Mucosa of rectum (tissue), 2 donors: Measurements from ENCODE around the gene KIAA0753.
"Not testable (repeated sequence)": the region's sequence is repeated elsewhere in the genome, so short reads cannot be mapped to it uniquely, and the experiment has no call there.

Experiments
- H3K27ac ChIP-seq, 2 donors: one replicate each; pipeline ENCODE4 v1.7.0; 2013; ENCODE audit warnings: inconsistent platforms in 2 of 2, low read depth in 2 of 2, low read length in 2 of 2
- H3K27me3 ChIP-seq, 2 donors: one replicate each; pipeline ENCODE4 v1.7.0; 2013; ENCODE audit warnings: low read length in 2 of 2; ENCODE audit not compliant: control insufficient read depth in 2 of 2, insufficient read depth in 2 of 2
- H3K36me3 ChIP-seq, 2 donors: one replicate each; pipeline ENCODE4 v1.7.0; 2013; ENCODE audit warnings: low read length in 2 of 2; ENCODE audit not compliant: control insufficient read depth in 2 of 2, insufficient read depth in 2 of 2
- H3K4me1 ChIP-seq, 2 donors: one replicate each; pipeline ENCODE4 v1.7.0; 2013; ENCODE audit warnings: low read length in 2 of 2, mild to moderate bottlenecking in 1 of 2; ENCODE audit not compliant: control insufficient read depth in 2 of 2, insufficient read depth in 2 of 2
- H3K4me3 ChIP-seq, 2 donors: one replicate each; pipeline ENCODE4 v1.7.0; 2013; ENCODE audit warnings: low read length in 2 of 2
- H3K9ac ChIP-seq, 2 donors: one replicate each; pipeline ENCODE4 v1.7.0; 2013; ENCODE audit warnings: low read length in 2 of 2, low read depth in 1 of 2, mild to moderate bottlenecking in 1 of 2
- H3K9me3 ChIP-seq, 2 donors: one replicate each; pipeline ENCODE4 v1.7.0; 2013; ENCODE audit warnings: low read length in 2 of 2; ENCODE audit not compliant: control insufficient read depth in 2 of 2
- donor health status: healthy.
- donor health status: Normal muscosa, but diverticular disease.

KIAA0753 gene

GRCh38 chr17:6658411-6658810 is 17.9 kb upstream of the KIAA0753 start:
- H3K36me3 ChIP-seq, H3K27ac ChIP-seq, H3K9ac ChIP-seq, H3K27me3 ChIP-seq, H3K4me3 ChIP-seq, H3K9me3 ChIP-seq, H3K4me1 ChIP-seq: not testable (repeated sequence)

DNA sequence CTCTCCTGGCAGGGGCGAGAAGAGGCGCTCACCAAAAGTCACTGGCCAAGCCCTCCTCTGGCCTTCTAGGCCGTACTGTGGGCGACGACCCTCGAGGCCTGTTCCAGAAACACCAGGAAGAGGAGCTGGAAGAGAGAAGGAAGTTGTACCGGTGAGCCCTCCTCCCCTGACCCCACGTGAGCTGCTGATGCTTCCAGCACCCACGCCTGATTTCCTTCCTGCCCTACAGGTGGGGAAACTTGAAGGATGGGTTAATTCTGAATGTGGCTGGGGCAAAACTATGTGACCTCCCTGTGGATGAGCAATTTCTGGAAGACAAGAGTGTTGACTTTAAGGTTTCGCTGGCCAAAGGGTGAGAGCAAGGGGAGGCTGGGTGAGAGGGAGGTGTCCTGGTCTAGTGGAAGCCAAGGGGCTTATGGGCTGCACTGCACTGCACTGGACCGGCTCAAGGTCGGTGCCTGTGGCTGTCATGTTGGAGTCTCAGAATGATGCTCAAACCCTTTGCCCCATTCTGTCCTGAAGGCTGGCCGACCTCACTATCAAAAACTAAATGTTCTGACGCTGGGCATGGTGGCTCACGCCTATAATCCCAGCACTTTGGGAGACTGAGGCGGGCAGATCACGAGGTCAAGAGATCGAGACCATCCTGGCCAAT is 17.2 kb upstream of the KIAA0753 start:
- peaks cover 6 to 7% of the 10 kb centered on the region in 2 donors for H3K27me3 ChIP-seq
- H3K9ac ChIP-seq, result no peak overlapping the region
- H3K27ac ChIP-seq, result no peak overlapping the region
- no peaks in the 10 kb centered on the region for H3K36me3 ChIP-seq
- H3K4me1 ChIP-seq, result peaks cover 6 to 7% of the 10 kb centered on the region in 2 donors
- peak overlapping the region; percentile 10 to 42 for H3K4me3 ChIP-seq
- no peaks in the 10 kb centered on the region for H3K9me3 ChIP-seq

GRCh38 chr17:6656797-6657632 is 16.5 kb upstream of the KIAA0753 start:
- H3K27ac ChIP-seq, H3K9ac ChIP-seq, H3K36me3 ChIP-seq, H3K9me3 ChIP-seq, H3K27me3 ChIP-seq: not testable (repeated sequence)
- peak overlapping the region; percentile 23 to 42 for H3K4me3 ChIP-seq
- H3K4me1 ChIP-seq, result peaks cover 12 to 13% of the 10 kb centered on the region in 2 donors

DNA sequence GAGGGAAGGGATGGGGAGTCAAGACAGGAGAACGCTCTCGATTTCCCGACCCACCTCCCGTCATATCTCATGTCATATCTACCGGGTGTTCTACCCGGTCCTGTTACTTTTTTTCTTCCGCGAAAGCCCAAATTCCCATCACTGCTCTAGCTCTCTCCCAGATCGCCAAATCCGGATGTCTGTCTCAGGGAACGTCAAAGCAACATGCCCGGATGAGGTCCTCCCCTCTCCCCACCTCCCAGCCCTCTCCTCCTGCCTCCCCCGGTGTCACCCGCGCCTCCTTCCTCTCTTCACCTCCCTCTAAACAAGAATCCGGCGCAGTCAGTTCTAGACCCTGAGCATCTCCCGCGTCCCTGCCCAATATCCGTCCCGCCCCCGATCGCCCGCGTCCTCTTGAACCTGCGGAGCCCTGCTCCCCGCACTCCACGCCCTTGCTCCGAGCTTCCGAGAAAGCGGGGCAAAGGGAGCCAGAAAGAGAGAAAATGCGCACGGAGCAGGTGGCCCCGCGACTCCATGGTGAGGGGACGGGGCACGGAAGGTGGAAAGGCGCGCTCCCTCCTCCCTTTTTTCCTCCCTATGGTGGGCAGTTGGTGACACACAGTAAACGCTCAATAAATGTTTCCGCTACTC is 15.3 kb upstream of the KIAA0753 start:
- H3K36me3 ChIP-seq, H3K4me3 ChIP-seq, H3K9me3 ChIP-seq, H3K27me3 ChIP-seq, H3K9ac ChIP-seq, H3K27ac ChIP-seq: not testable (repeated sequence)
- peaks cover 16 to 18% of the 10 kb centered on the region in 2 donors for H3K4me1 ChIP-seq

DNA sequence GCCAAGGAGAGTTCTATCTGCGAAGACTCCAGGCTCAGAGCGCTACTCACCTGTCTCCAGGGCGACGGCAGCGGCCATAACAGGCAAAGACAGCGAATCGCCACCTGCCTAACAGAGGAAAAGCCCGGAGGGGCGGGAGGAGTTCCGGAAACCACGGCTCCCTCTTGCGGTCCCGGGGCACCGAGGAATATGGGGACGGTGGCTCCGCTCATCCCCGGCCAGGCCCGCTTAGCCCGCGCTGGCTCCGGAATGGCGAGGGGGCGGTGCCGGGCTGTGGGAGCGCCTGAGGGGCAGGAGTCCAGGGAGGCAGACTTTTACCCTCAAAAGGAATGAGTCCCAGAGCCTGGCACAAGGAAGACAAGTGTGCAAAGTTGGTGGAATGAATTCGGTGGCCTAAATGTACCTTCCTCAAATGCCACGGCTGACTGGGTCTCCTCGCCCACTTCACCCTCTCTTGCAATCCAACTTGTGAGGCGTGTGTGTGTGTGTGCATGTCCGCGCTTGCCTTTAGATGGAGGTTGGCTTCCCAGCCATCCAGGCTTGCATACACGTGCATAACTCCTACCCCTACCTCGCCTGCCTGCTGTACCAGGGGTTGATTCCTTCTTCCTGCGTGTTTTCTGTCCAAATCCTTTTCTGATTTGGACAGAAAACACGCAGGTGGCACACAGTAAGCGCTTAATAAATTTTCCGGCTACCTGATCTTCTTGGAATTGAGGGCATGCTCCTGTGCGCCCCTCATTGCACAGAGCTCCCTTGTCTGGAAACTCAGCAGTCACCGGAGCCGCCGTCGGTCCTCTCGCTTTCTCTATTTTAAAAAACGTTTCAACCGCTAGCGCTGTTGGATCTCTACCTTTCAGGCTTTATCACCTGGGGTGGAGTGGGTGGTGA is 14.6 kb upstream of the KIAA0753 start:
- peaks cover 6 to 7% of the 10 kb centered on the region in 2 donors for H3K27me3 ChIP-seq
- peaks cover 21 to 25% of the 10 kb centered on the region in 2 donors for H3K4me1 ChIP-seq
- no peak overlapping the region for H3K4me3 ChIP-seq

GRCh38 chr17:6651919-6652452 is 11.5 kb upstream of the KIAA0753 start:
- H3K4me3 ChIP-seq, result peak overlapping the region; percentile 93 to 100
- peaks cover 25% of the 10 kb centered on the region in 2 donors for H3K4me1 ChIP-seq
- peak overlapping the region; percentile 92 to 94 for H3K27ac ChIP-seq
- H3K9ac ChIP-seq, result peak overlapping the region; percentile 70 to 90
- peaks cover 5 to 9% of the 10 kb centered on the region in 2 donors for H3K36me3 ChIP-seq
- H3K9me3 ChIP-seq, result no peaks in the 10 kb centered on the region
- H3K27me3 ChIP-seq, result peaks cover 6 to 7% of the 10 kb centered on the region in 2 donors

More for the DNA sequence above, 14.6 kb upstream of the KIAA0753 start:
- H3K27ac ChIP-seq, result no peak overlapping the region
- no peak overlapping the region for H3K9ac ChIP-seq
- H3K36me3 ChIP-seq, result no peaks in the 10 kb centered on the region
- no peaks in the 10 kb centered on the region for H3K9me3 ChIP-seq

- Histone ChIP-seq H3K9me3 (no peaks in the 10 kb centered on the region), H3K4me1 (peaks cover 25% of the 10 kb centered on the region in 2 donors), H3K36me3 (peaks cover 5 to 12% of the 10 kb centered on the region in 2 donors), H3K27me3 (peaks cover 6 to 7% of the 10 kb centered on the region in 2 donors), H3K9ac (peak within 1 kb of the TSS; percentile 90 to 99), H3K27ac (peak within 1 kb of the TSS; percentile 92 to 94), H3K4me3 (peak within 1 kb of the TSS; percentile 93 to 100)
These were observed 10.9 kb upstream of the KIAA0753 start, which contains the start of the genes C17orf100 and MED31 for GRCh38 chr17:6651354-6651918. TSS of gene C17orf100 (plus strand) at chr17:6651762. CDS start at chr17:6651914, 152 bp downstream. TSS of gene MED31 (minus strand) at chr17:6651605. CDS start at chr17:6651528, 77 bp downstream.

DNA sequence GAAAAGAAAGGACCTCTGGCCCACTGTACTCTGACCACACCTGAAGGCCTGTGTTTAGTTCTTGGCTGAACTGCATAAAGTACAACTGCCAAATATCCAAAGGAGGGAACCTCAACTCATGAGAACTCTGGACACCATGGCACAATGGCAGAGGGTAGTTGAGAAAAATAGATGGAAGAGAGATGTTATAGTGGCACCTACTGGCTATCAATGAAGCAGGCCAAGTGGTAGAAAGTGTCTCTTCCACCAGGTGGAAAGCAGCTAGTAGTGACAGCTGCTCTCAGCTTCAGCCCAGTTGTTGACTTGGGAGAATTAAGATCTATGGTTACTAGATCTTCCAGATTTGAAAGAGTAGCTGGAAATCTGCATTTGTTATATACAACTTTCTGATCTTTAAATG is 7.7 kb upstream of the KIAA0753 start:
- Histone ChIP-seq H3K9me3 (no peaks in the 10 kb centered on the region), H3K4me1 (peaks cover 19% of the 10 kb centered on the region in 2 donors), H3K36me3 (peaks cover 16 to 28% of the 10 kb centered on the region in 2 donors), H3K27ac (no peak overlapping the region), H3K9ac (no peak overlapping the region), H3K27me3 (no peaks in the 10 kb centered on the region), H3K4me3 (no peak overlapping the region)
